ENCODE results near the gene TSNAXIP1.

GRCh38 chr16:67833415-67834241 is 26.9 kb downstream of the TSNAXIP1 start:
- no peak for TF ChIP-seq CTCF (IDR thresholded peaks at IDR 0.05)
- peak; percentile 70 for TF ChIP-seq POLR2A (IDR thresholded peaks at IDR 0.05)
